Diencephalon (tissue), 1 donor: ENCODE measurements around the gene ZNF565. TPM values are rescaled to one million over a fixed set of nuclear protein-coding genes. Genes with fewer than 3 reads are reported as not detected.

Source experiments
- small RNA-seq: library from RNA; depleted of rRNA; stranded (forward); fragments of <200 nt; gene quantifications from one replicate; pipeline ENCODE3, GENCODE V24; 2014
- total RNA-seq: library from RNA; depleted of rRNA; stranded (reverse); fragments of >200 nt; gene quantifications from one replicate; pipeline ENCODE4 v1.2.3, GENCODE V29; 2014

Gene ZNF565
- total RNA-seq, result 11.1 TPM

DNA sequence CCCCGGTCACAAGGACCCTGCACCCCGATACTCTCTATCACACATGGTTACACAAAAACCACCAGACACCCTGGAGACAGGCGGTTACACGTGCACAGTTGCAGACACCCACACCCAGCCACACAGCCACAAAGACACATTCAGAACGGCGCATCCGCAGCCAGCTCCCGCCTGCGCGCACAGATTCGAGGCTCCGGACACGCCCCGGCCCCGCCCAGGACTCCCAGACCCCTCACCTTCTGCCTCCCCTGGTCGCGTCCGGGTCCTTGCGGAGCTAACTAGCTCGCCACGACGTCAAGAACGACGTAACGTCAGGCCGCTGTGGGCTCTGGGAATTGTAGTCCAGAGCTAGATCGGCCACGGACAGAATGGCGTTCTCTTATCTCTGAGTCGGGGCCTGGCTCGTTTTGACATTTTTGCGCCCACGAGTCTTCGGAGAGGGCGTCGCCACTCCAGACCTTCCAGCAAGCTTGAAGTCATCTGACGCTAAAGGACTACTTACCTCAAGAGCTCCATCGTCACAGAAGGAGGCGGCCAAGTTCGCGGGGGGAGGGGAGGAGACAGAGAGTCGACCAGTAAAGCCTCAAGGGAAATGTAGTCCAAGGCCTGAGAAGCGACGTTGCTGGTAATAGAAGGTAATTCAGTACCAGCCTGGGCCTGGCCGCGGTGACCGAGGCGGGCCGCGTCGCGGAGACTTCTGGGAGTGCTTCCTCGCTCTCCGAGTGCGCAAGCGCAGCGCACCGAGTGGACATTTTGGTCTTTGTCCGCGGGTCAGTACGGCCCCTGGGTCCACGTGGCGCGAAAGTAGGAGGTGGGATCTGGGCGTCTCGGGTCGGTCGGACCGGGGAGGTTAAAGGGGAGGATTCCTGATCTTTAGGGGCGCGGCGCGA is at the start of gene ZNF565, which contains the start of gene ZNF146:
Gene ZNF565, minus strand, starts transcription at position 280 of the 890 bp plus-strand sequence. CDS start 12,680 bp downstream, outside the sequence.
Gene ZNF146, plus strand, starts transcription at position 721 of the 890 bp plus-strand sequence. CDS start 21,335 bp downstream, outside the sequence.

DNA sequence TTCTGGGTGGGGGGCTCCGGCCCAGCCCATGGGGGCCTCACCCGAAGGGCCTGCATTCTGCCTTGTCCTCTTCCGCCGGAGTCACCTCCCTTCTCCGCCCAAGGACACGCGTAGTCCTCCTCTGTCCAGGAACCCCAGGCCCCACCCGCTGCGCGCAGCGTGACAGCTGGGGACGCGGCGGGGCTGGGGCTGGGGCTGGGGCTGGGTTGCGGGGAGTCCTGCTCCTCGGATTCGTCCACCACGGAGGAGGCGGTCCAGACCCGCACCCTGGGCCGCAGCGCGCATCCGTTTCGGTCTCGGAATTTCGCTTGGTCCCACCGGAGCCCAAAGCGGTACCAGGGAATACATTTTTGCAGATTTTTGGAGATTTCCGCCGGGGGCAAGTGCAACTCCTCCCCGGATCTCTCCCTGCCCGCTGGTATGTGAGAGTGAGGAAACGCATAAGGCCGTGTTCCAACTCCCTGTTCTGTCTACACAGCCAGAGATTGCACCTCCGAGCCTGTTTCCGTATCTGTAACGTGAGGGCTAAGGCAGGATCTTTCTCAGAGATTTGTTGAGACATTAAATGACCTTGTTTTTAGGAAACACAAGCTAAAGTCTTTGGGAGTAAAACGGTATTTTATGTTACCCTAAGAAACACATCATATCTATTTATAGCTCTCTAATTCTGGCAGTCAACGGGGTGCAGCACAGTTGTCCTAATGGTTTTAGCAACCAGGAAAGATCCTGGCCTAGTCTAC is 61.9 kb downstream of the ZNF565 start, which contains the start of gene COX7A1:
Gene COX7A1, minus strand, starts transcription at position 96 of the 740 bp plus-strand sequence. Its CDS starts 40 bp downstream, at position 56.

GRCh38 chr19:36139473-36140303 is 74.8 kb downstream of the ZNF565 start, which contains the start of gene CAPNS1:
Gene CAPNS1 (plus strand): TSS chr19:36140066. CDS start chr19:36141012, 946 bp downstream.

Small RNA genes lying within 50 kb of the gene (small RNA-seq; reads per million reads assigned to genes)
- gene RF00019, result not detected

Other genes with a start within 250 kb of the ZNF565 start
- gene SDHAF1, start 219.5 kb downstream of the ZNF565 start, total RNA-seq, result 17.3 TPM
- 1.6 TPM for gene SYNE4, start 205.9 kb downstream of the ZNF565 start, total RNA-seq
- 13.6 TPM for gene ALKBH6, start 200.5 kb downstream of the ZNF565 start, total RNA-seq
- gene CLIP3, start 181.8 kb downstream of the ZNF565 start, total RNA-seq, result 42.4 TPM
- 4.8 TPM for gene THAP8, start 160.4 kb downstream of the ZNF565 start, total RNA-seq
- 2.3 TPM for gene WDR62, start 159.8 kb downstream of the ZNF565 start, total RNA-seq
- not detected for gene OVOL3, start 103.5 kb downstream of the ZNF565 start, total RNA-seq
- gene POLR2I, start 99.8 kb downstream of the ZNF565 start, total RNA-seq, result 104 TPM
- 289 TPM for gene TBCB, start 99.2 kb downstream of the ZNF565 start, total RNA-seq
- gene CAPNS1, start 74.6 kb downstream of the ZNF565 start, total RNA-seq, result 138 TPM
- gene COX7A1, start 62.2 kb downstream of the ZNF565 start, total RNA-seq, result 2.3 TPM
- gene ZNF146, start 441 bp upstream of the ZNF565 start, total RNA-seq, result 65.5 TPM
- gene ZFP14, start 164.5 kb upstream of the ZNF565 start, total RNA-seq, result 42.2 TPM
- 53.7 TPM for gene ZFP82, start 204.0 kb upstream of the ZNF565 start, total RNA-seq